Activated CD4-positive, alpha-beta memory T cell treated with anti-CD3 and anti-CD28 coated beads for 36 hours (primary cell): ENCODE data around the gene LUM. TPM values are rescaled to one million over a fixed set of nuclear protein-coding genes. Genes with fewer than 3 reads are reported as not detected.
"Not testable (repeated sequence)": the region's sequence is repeated elsewhere in the genome, so short reads cannot be mapped to it uniquely, and the experiment has no call there.

Experiments
- CTCF ChIA-PET: fragments of 350-600 bp; sonication (Branson Sonifier 250); formaldehyde crosslinking; loops from one replicate; lab custom pipeline; 2021; ENCODE audit warnings: antibody characterized with exemption, inconsistent platforms; lab: Charles Lee
- POLR2A ChIA-PET: fragments of 350-600 bp; sonication (Branson Sonifier 250); formaldehyde crosslinking; loops from one replicate; lab custom pipeline; 2021; ENCODE audit warnings: antibody characterized with exemption; lab: Charles Lee
- DNase-seq: peaks from one replicate; pipeline ENCODE4 v3.0.0-alpha.2; 2020
- H3K27ac Mint-ChIP-seq: one replicate; pipeline ENCODE4 v1.8.0; 2021; ENCODE audit warnings: mixed read lengths
- H3K27me3 Mint-ChIP-seq: one replicate; pipeline ENCODE4 v1.8.0; 2021; ENCODE audit warnings: mixed read lengths
- H3K36me3 Mint-ChIP-seq: one replicate; pipeline ENCODE4 v1.8.0; 2021; ENCODE audit warnings: mixed read lengths
- H3K4me1 Mint-ChIP-seq: one replicate; pipeline ENCODE4 v1.8.0; 2021; ENCODE audit warnings: low read depth, mixed read lengths
- H3K4me3 Mint-ChIP-seq: one replicate; pipeline ENCODE4 v1.8.0; 2021; ENCODE audit warnings: mild to moderate bottlenecking, mixed read lengths
- H3K9me3 Mint-ChIP-seq: one replicate; pipeline ENCODE4 v1.8.0; 2021; ENCODE audit warnings: mixed read lengths
- intact Hi-C: fragments of 100-400 bp; cut with micrococcal nuclease; formaldehyde crosslinking; loops from one replicate; pipeline ENCODE4 v1.15.1; 2023
- total RNA-seq, 2 experiments: library from RNA; stranded (reverse); gene quantifications; one replicate each; pipeline ENCODE4 v1.2.3, GENCODE V29; 2021

LUM gene
- total RNA-seq, 2 experiments from 2014 or later: not detected

GRCh38 chr12:91094032-91094662 is 17.1 kb downstream of the LUM start:
- no peaks in the 10 kb centered on the region for H3K36me3 Mint-ChIP-seq
- peaks cover 21% of the 10 kb centered on the region for H3K9me3 Mint-ChIP-seq
- ChIA-PET POLR2A (no interaction called here), CTCF (no interaction called here)
- intact Hi-C loops: no loop called here
- no peaks in the 10 kb centered on the region for H3K4me1 Mint-ChIP-seq
- H3K27me3 Mint-ChIP-seq: no peaks in the 10 kb centered on the region
- no peak overlapping the region for H3K27ac Mint-ChIP-seq
- no peak overlapping the region for H3K4me3 Mint-ChIP-seq
- DNase-seq: no peak

- no peaks in the 10 kb centered on the region for H3K4me1 Mint-ChIP-seq
- POLR2A ChIA-PET: no interaction called here
- intact Hi-C loops: no loop called here
Observed at GRCh38 chr12:91093341-91093740, 18.0 kb downstream of the LUM start.

GRCh38 chr12:91091916-91092715 is 19.2 kb downstream of the LUM start:
- H3K27ac Mint-ChIP-seq: no peak overlapping the region
- ChIA-PET POLR2A (no interaction called here), CTCF (no interaction called here)
- no peaks in the 10 kb centered on the region for H3K36me3 Mint-ChIP-seq
- H3K4me1 Mint-ChIP-seq: no peaks in the 10 kb centered on the region
- peaks cover 33% of the 10 kb centered on the region for H3K9me3 Mint-ChIP-seq
- H3K4me3 Mint-ChIP-seq: no peak overlapping the region
- intact Hi-C loops: no loop called here
- no peaks in the 10 kb centered on the region for H3K27me3 Mint-ChIP-seq
- DNase-seq: no peak

More at GRCh38 chr12:91093341-91093740, 18.0 kb downstream of the LUM start:
- CTCF ChIA-PET: no interaction called here
- DNase-seq: no peak
- Mint-ChIP-seq H3K27ac (no peak overlapping the region), H3K27me3 (no peaks in the 10 kb centered on the region), H3K9me3 (peaks cover 28% of the 10 kb centered on the region), H3K4me3 (no peak overlapping the region), H3K36me3 (no peaks in the 10 kb centered on the region)

GRCh38 chr12:91089953-91090352 is 21.3 kb downstream of the LUM start:
- DNase-seq, H3K4me3 Mint-ChIP-seq, H3K27me3 Mint-ChIP-seq, intact Hi-C loops, H3K36me3 Mint-ChIP-seq, H3K4me1 Mint-ChIP-seq, H3K27ac Mint-ChIP-seq: not testable (repeated sequence)
- ChIA-PET CTCF (interaction anchor here (0.6 kb wide), 1 partner anchor 484 kb away, joined by 3 read pairs; no protein-coding TSS in a partner anchor), POLR2A (interaction anchor here (0.6 kb wide), 1 partner anchor 22 kb away, joined by 3 read pairs; the partner anchor contains the start of gene LUM)
- peaks cover 33% of the 10 kb centered on the region for H3K9me3 Mint-ChIP-seq

- no peak overlapping the region for H3K27ac Mint-ChIP-seq
- no peaks in the 10 kb centered on the region for H3K4me1 Mint-ChIP-seq
- no peak overlapping the region for H3K4me3 Mint-ChIP-seq
- intact Hi-C loops: no loop called here
- ChIA-PET CTCF (no interaction called here), POLR2A (no interaction called here)
- H3K27me3 Mint-ChIP-seq: no peaks in the 10 kb centered on the region
- no peak for DNase-seq
- H3K36me3 Mint-ChIP-seq: no peaks in the 10 kb centered on the region
- no peaks in the 10 kb centered on the region for H3K9me3 Mint-ChIP-seq
Observed at GRCh38 chr12:91080041-91080440, 31.3 kb downstream of the LUM start.

GRCh38 chr12:91078501-91078900 is 32.8 kb downstream of the LUM start:
- ChIA-PET POLR2A (no interaction called here), CTCF (no interaction called here)
- Mint-ChIP-seq H3K4me3 (no peak overlapping the region), H3K36me3 (no peaks in the 10 kb centered on the region), H3K9me3 (no peaks in the 10 kb centered on the region), H3K4me1 (no peaks in the 10 kb centered on the region), H3K27me3 (no peaks in the 10 kb centered on the region), H3K27ac (no peak overlapping the region)
- no peak for DNase-seq
- intact Hi-C loops: no loop called here

GRCh38 chr12:91077228-91077954 is 33.9 kb downstream of the LUM start:
- no peak overlapping the region for H3K4me3 Mint-ChIP-seq
- DNase-seq: no peak
- no peaks in the 10 kb centered on the region for H3K36me3 Mint-ChIP-seq
- no peak overlapping the region for H3K27ac Mint-ChIP-seq
- intact Hi-C loops: no loop called here
- no peaks in the 10 kb centered on the region for H3K4me1 Mint-ChIP-seq
- no peaks in the 10 kb centered on the region for H3K27me3 Mint-ChIP-seq
- ChIA-PET POLR2A (no interaction called here), CTCF (no interaction called here)
- no peaks in the 10 kb centered on the region for H3K9me3 Mint-ChIP-seq

- Mint-ChIP-seq H3K9me3 (no peaks in the 10 kb centered on the region), H3K4me3 (no peak overlapping the region), H3K36me3 (no peaks in the 10 kb centered on the region), H3K4me1 (no peaks in the 10 kb centered on the region), H3K27ac (no peak overlapping the region), H3K27me3 (no peaks in the 10 kb centered on the region)
- CTCF ChIA-PET: no interaction called here
- intact Hi-C loops: no loop called here
- POLR2A ChIA-PET: no interaction called here
- no peak for DNase-seq
Observed at GRCh38 chr12:91074851-91075250, 36.4 kb downstream of the LUM start.

- POLR2A ChIA-PET: no interaction called here
- intact Hi-C loops: no loop called here
- no peaks in the 10 kb centered on the region for H3K36me3 Mint-ChIP-seq
Observed at GRCh38 chr12:91074154-91074709, 37.1 kb downstream of the LUM start.

GRCh38 chr12:91073426-91073825 is 37.9 kb downstream of the LUM start:
- Mint-ChIP-seq H3K9me3 (no peaks in the 10 kb centered on the region), H3K36me3 (no peaks in the 10 kb centered on the region), H3K27me3 (peaks cover 2% of the 10 kb centered on the region), H3K4me3 (no peak overlapping the region), H3K4me1 (no peaks in the 10 kb centered on the region), H3K27ac (no peak overlapping the region)
- DNase-seq: no peak
- POLR2A ChIA-PET: no interaction called here
- intact Hi-C loops: no loop called here
- CTCF ChIA-PET: no interaction called here

More at GRCh38 chr12:91074154-91074709, 37.1 kb downstream of the LUM start:
- no peaks in the 10 kb centered on the region for H3K27me3 Mint-ChIP-seq
- no peak overlapping the region for H3K4me3 Mint-ChIP-seq
- no peaks in the 10 kb centered on the region for H3K9me3 Mint-ChIP-seq
- H3K4me1 Mint-ChIP-seq: no peaks in the 10 kb centered on the region
- no peak overlapping the region for H3K27ac Mint-ChIP-seq
- no peak for DNase-seq
- CTCF ChIA-PET: no interaction called here

- Mint-ChIP-seq H3K4me3 (no peak overlapping the region), H3K4me1 (no peaks in the 10 kb centered on the region), H3K36me3 (no peaks in the 10 kb centered on the region), H3K27ac (no peak overlapping the region), H3K27me3 (peaks cover 2% of the 10 kb centered on the region), H3K9me3 (no peaks in the 10 kb centered on the region)
- POLR2A ChIA-PET: no interaction called here
- no peak for DNase-seq
- CTCF ChIA-PET: no interaction called here
- intact Hi-C loops: no loop called here
Observed at GRCh38 chr12:91072931-91073330, 38.4 kb downstream of the LUM start.

- Mint-ChIP-seq H3K27me3 (peaks cover 2% of the 10 kb centered on the region), H3K4me1 (no peaks in the 10 kb centered on the region), H3K27ac (no peak overlapping the region), H3K4me3 (no peak overlapping the region), H3K9me3 (no peaks in the 10 kb centered on the region), H3K36me3 (no peaks in the 10 kb centered on the region)
- no peak for DNase-seq
- ChIA-PET CTCF (no interaction called here), POLR2A (no interaction called here)
- intact Hi-C loops: no loop called here
Observed at GRCh38 chr12:91070936-91071335, 40.4 kb downstream of the LUM start.
